AG04449 (cell line): Measurements from ENCODE around the gene CLCN1.
"Not testable (repeated sequence)": the region's sequence is repeated elsewhere in the genome, so short reads cannot be mapped to it uniquely, and the experiment has no call there.

Experiments
- CTCF ChIA-PET: fragments of 350-600 bp; formaldehyde crosslinking; extraction: SDS; loops from one replicate; lab custom pipeline; 2021; ENCODE audit warnings: antibody characterized with exemption; lab: Yijun Ruan, JAX
- POLR2A ChIA-PET: fragments of 400-600, 350-600 bp; formaldehyde crosslinking; extraction: SDS; loops from one replicate; lab custom pipeline; 2020; ENCODE audit warnings: antibody characterized with exemption, inconsistent platforms; lab: Yijun Ruan, JAX
- DNase-seq: peaks from one replicate; pipeline ENCODE4 v3.0.0-alpha.2; 2010; ENCODE audit warnings: low read depth, low spot score
- H3K4me3 ChIP-seq: 2 replicates; pipeline ENCODE4 v1.5.1; 2011; ENCODE audit warnings: low read depth, mild to moderate bottlenecking, control low read depth, low read length
- TF ChIP-seq, protein P1 (sequence below): IDR thresholded peaks from one replicate; pipeline ENCODE4 v1.5.1; 2011; ENCODE audit warnings: mild to moderate bottlenecking, moderate library complexity, low read length, control low read depth, inconsistent platforms; ENCODE audit not compliant: insufficient read depth; ENCODE audit errors: missing control alignments

CLCN1 gene

DNA sequence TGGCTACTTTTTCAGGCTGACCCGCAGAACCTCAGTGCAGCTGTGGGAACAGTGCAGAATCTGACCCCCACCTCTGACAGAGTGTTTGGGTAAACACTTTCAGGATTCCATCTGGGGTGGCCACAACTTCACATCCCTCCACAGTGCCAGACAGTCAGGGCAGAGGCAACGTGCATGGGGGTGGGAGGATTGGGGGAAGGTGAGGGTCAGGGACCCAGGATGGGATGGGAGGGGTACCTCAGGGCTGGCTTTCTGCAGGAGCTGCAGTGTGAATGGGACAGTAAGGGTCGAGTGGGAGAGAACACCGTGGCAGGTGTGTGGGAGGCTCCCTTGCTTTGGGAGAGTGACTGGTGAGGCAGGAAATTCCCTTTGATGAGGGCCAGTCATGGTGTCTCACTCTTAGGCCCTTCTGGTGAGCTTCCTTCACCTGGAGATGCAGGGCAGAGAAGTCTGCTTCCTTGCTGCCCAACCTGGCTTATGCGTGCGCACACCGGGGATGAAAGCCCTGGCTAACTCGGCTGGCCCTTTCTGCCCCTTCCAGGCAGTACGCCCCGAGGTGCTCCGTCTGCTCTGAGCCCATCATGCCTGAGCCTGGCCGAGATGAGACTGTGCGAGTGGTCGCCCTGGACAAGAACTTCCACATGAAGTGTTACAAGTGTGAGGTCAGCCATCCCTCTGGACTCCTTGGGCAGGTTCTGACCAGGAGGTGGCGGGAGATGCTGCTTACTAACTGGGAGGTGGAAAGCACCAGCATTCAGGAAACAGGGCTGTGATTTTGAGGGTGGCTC, 73.6 kb downstream of the CLCN1 start:
- ChIA-PET CTCF (interaction anchor here (0.7 to 3.3 kb wide), 2 partner anchors 9 to 27 kb away, joined by 4 to 20 read pairs; partner anchors contain the start of gene ZYX), POLR2A (interaction anchor here (8.0 kb wide), 1 partner anchor 8 kb away, joined by 104 read pairs; the partner anchor contains the start of gene ZYX)
- TF ChIP-seq, protein P1, sequence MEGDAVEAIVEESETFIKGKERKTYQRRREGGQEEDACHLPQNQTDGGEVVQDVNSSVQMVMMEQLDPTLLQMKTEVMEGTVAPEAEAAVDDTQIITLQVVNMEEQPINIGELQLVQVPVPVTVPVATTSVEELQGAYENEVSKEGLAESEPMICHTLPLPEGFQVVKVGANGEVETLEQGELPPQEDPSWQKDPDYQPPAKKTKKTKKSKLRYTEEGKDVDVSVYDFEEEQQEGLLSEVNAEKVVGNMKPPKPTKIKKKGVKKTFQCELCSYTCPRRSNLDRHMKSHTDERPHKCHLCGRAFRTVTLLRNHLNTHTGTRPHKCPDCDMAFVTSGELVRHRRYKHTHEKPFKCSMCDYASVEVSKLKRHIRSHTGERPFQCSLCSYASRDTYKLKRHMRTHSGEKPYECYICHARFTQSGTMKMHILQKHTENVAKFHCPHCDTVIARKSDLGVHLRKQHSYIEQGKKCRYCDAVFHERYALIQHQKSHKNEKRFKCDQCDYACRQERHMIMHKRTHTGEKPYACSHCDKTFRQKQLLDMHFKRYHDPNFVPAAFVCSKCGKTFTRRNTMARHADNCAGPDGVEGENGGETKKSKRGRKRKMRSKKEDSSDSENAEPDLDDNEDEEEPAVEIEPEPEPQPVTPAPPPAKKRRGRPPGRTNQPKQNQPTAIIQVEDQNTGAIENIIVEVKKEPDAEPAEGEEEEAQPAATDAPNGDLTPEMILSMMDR, result no peak
- DNase-seq, result no peak
- H3K4me3 ChIP-seq, result no peak overlapping the region

DNA sequence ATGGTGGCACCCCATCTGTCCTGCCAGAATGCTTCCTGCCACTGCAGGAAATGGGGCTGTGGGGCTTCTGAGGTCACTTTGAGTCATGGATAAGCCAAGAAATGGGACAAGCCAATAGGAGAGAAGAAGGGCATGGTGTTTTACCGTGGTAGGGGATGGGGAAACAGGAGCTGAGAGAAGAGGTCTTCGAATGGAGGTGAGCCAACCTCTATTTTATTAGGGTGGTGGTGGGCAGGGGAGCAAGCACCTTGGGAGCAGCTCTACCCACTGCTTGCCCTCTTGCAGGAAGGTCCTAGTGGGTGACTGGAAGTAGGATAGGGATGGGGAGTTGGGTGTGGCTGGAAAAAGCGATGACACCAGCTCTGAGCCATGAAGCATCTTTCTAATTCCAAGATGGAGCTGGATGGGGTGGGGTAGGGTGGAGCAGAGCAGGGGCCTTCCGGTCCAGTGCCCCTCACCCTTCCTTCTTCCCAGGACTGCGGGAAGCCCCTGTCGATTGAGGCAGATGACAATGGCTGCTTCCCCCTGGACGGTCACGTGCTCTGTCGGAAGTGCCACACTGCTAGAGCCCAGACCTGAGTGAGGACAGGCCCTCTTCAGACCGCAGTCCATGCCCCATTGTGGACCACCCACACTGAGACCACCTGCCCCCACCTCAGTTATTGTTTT, 74.3 kb downstream of the CLCN1 start:
- H3K4me3 ChIP-seq, result no peak overlapping the region
- DNase-seq, result no peak
- POLR2A ChIA-PET, result interaction anchor here (8.0 kb wide), 1 partner anchor 8 kb away, joined by 104 read pairs; the partner anchor contains the start of gene ZYX
- TF ChIP-seq, protein P1, result no peak
- CTCF ChIA-PET, result interaction anchor here (0.8 to 3.3 kb wide), 3 partner anchors 10 to 26 kb away, joined by 3 to 20 read pairs (median 10); partner anchors contain the start of gene ZYX

DNA sequence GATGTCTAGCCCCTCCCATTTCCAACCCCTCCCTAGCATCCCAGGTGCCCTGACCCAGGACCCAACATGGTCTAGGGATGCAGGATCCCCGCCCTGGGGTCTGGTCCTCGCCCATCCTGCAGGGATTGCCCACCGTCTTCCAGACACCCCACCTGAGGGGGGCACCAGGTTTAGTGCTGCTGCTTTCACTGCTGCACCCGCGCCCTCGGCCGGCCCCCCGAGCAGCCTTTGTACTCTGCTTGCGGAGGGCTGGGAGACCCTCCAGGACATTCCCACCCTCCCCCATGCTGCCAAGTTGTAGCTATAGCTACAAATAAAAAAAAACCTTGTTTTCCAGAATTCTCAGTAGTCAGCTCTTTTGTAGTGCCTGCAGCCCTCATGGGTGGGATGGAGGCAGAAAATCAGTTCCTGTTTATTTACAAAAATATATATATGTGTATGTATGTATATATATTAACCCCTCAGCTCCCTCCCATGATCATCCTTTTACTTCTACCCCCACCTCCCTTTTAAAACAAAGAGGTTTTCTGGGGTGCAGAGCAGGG, 74.9 kb downstream of the CLCN1 start:
- CTCF ChIA-PET, result interaction anchor here (0.8 to 3.3 kb wide), 3 partner anchors 11 to 26 kb away, joined by 3 to 20 read pairs (median 10); partner anchors contain the start of gene ZYX

DNA sequence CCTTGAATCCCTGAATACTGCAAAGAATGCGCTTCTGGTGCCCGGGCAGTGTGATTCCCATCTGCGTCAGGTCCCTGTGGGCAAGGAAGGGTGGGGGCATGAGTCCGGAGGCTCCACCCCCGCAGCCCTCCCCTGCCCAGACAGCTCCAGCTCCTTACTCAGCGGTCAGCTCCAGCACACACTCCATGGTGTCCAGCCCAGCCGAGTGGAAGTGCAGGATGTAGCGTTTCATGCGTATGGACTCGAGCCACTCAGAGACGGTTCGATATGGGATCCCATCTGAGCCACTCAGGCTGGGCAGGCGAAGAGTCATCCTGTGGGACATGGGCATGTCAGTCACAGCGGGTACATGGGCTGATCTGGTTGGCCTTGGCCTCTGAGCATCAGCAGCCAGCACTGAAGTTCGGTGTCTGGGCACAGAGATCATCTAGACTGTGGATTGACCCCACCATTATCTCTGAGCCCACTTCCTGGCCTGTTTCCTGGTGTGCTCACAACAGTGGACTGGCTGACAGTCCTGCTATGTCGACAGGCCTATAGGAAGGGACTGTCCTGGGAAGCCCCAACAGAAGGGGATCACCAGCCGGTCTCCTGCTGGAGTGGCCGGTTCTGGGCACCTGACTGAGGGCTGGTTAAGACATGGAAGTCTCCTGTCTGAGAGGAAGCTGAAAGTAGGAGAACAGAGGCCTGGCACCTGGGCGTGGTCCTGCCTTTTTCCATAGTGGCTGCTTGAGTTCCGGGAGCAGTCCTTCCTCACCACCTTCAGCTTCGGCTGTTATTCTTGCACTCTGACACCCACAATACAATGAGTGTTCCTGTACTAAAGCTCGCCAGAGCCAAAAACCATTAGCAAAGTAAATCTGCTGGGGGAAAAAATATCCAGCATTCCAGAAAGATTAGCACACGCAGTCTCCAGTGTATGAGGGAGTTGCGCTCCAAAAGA, 75.8 kb downstream of the CLCN1 start:
- TF ChIP-seq, protein P1, result no peak
- ChIA-PET CTCF (interaction anchor here (0.8 to 4.6 kb wide), 8 partner anchors 8 to 151 kb away, joined by 3 to 24 read pairs (median 7); partner anchors contain the start of gene EPHA1), POLR2A (interaction anchor here (0.8 to 8.0 kb wide), 3 partner anchors 10 to 152 kb away, joined by 4 to 104 read pairs (median 29); partner anchors contain the start of gene ZYX)
- no peak overlapping the region; the same call in 1 of the 2 replicates for H3K4me3 ChIP-seq
- DNase-seq, result no peak

More for the DNA sequence above, 74.9 kb downstream of the CLCN1 start:
- no peak for DNase-seq
- H3K4me3 ChIP-seq, result no peak overlapping the region
- TF ChIP-seq, protein P1, result no peak
- POLR2A ChIA-PET, result interaction anchor here (8.0 kb wide), 1 partner anchor 9 kb away, joined by 104 read pairs; the partner anchor contains the start of gene ZYX

DNA sequence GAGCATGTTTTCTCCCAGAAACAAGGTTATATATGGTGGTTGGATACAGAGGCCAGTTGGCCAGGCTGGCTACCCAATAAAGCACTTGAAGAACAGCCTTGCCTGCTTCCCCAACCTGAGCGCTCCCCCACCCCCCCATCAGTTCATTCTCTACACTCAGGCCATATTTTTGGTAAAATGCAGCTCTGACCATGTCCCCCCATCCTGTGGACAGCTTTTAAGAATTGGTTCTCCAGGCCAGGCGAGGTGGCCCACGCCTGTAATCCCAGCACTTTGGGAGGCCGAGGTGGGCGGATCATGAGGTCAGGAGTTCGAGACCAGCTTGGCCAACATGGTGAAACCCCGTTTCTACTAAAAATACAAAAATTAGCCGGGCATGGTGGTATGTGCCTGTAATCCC, 76.5 kb downstream of the CLCN1 start:
- CTCF ChIA-PET, result interaction anchor here (1.1 to 4.6 kb wide), 7 partner anchors 9 to 152 kb away, joined by 3 to 24 read pairs (median 8); partner anchors contain the start of gene EPHA1

More for the DNA sequence above, 76.5 kb downstream of the CLCN1 start:
- POLR2A ChIA-PET, result interaction anchor here (0.8 to 8.0 kb wide), 3 partner anchors 11 to 152 kb away, joined by 4 to 104 read pairs (median 29); partner anchors contain the start of gene ZYX
- H3K4me3 ChIP-seq, DNase-seq: not testable (repeated sequence)
